ENCODE measurements around the gene FGR.
"Not testable (repeated sequence)": the region's sequence is repeated elsewhere in the genome, so short reads cannot be mapped to it uniquely, and the experiment has no call there.

FGR gene

DNA sequence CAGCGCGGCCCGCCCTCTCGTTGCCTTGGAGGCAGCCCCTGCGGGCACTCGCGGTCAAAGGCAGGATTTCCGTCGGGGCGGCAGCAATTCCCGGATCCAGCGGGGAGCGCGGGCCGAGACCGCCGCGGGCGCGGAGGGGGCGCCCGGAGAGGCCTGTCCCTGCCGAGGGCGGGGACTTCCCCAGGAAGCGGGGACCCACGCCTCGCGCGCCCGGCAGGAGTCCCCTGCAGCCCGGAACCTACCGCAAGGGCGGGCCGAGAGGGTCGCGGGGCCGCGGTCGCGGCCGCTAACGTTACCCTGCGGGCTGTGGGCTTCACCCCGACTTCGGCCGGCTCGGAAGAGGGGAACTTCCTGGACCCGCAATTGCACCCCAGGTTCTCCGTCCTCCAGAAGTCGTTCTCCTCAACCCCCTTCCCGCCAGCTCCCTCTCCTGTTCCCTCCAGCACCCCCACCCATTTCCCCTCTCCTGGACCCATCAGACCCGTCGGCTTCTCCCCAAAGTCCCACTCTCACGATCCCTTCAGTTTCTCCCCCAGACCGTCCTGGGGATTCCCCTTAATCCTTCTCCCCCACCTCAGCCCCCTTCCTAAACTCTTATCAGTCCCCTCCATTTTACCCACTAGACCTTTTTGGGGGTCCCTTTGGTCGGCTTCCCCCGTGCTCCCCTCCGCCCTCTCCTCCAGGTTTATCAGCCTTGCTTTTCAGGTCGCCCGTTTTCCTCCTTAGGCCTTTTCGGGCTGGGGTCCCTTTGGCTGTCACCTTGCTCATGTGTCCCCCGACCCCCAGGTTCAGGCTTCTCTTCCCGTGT lies 604 bp downstream of the FGR start:
- DNase-seq: no peak

DNA sequence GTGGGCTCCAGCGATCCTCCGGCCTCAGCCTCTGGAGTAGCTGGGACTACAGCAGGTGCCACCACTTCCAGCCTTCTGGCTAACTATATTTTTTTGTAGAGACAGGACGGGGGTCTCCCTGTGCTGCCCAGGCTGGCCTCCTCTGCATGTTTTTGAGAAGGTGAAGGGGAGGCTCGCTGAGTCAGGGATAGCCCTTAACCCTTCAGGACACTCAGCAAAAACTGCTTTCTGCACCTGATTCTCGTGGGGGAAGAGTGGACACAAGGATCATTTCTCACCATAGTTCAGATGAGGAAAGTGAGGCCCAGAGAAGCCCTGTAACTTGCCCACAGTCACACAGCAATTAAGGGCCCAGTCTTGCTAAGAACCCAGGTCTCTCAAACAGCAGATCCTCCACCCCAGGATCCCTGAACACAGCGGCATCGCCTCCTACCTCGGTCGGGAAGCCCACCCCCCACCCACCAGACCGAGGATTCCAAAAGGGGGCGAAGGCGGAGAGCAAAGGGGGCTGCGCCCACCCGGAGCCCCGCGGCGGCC lies 1.3 kb downstream of the FGR start:
- DNase-seq: no peak

DNA sequence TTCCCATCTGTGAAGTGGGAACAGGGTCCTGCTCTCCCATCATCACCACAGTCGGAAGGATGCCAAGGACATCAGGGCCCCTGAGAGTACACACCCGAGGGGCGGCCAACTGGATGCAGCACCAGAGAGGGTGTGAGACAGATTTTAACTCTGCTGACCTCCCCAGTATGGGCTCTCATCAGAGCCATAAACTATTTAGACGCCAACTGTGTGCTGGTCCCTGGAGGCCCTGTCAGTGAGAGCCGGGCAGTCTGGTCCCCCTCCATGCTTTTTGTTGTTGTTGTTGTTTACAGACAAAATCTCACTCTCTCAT lies 1.7 kb downstream of the FGR start:
- no peak for DNase-seq

DNA sequence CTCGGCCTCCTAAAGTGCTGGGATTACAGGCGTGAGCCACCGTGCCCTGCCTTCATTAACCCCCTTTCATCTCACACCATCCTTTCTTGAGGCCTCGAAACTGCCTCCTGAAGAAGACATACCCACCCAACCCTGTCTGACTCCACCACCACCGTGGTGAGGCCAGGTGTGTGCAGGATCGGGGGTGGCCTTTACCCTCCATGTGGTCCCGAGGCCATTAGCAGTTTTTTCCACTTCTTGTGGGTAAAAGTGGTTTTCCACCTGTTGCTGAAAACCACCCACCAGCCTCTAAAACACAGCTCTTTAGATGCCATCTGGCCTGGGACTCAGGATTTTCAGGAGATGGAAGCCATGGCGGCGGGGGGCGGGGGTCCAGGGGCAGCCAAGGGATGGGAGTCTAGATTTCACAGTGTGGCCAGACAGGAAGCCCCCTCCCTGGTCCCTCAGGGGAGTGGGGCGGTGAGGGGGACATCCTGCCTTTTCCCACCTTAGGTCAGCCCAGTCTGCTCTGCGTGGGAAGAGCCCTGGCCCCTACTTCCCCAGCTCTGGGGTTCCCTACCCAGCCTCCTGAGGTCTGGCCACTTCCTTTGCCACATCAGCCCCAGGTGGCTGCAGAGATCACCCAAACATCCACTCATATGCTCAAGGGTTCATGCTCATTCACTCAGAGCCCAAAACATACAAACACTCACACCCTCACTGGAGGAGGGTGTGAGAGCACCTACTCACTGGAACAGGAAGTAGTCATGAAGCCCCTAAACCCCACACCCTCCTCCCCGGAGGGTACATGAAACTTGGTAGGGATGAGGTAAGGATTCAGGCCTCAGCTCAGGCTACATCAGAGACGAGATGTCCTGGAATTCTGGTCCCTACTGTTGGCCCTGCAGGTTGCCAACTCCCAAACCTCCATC lies 2.3 kb downstream of the FGR start:
- no peak for DNase-seq

DNA sequence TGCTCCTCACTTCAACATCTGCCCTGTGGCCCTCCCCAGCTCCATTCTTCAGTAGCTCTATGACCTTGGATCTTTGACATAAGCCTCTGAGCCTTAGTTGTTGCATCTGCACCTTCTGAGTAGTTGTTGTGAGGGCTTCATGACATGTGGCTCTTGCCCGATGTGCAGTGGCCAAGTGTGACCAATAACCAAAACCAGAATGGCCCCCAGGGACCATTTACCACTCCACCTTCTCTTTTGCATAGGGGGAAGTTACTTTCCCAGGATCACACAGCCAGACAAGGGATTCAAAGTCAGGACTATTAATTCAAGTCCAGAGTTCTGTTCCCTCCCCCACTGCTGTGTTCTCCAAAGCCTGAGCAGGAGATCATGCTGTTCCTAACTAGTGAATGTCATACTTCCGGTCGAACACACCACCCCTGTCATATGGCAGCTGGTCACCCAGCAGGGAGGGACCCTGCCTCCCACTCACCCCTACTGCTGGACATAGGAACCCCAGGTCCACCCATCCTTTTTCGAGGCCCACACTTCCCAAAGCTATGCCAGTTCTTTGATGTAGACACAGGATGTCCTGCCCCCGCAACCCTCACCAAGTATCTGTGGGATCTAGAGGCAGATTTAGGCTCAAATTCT lies 4.0 kb downstream of the FGR start:
- DNase-seq: no peak

DNA sequence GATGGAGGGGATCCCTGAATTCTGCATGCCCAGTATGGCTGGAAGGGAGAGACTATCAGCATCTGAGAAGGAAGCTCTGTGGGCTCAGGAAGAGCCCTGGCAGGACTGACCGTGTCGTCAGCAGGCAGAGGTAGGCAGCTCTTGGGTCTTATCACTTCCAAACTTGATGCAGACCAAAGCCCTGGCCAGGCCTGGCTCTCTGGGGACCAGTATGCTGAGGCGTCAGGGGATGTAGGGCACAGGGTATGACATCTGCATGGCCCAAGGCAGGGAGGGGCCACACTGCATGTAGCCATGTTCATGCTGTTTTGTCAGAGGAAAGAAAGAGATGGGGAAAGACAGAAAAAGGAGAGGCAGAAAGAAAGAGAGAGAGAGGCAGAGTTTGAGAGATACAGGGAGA lies 6.3 kb downstream of the FGR start:
- no peak for DNase-seq

DNA sequence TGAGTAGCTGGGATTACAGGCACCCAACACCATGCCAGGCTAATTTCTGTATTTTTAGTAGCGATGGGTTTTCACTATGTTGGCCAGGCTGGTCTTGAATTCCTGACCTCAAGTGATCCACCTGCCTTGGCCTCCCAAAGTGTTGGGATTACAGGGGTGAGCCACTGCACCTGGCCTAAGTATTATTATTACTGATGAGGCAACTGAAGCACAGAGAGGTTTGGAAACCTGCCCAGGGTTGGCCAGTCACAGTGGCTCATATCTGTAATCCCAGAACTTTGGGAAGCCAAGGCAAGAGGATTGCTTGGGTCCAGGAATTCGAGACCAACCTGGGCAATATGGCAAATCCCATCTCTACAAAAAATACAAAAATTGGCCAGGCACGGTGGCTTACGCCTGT lies 7.3 kb downstream of the FGR start:
- not testable (repeated sequence) for DNase-seq

DNA sequence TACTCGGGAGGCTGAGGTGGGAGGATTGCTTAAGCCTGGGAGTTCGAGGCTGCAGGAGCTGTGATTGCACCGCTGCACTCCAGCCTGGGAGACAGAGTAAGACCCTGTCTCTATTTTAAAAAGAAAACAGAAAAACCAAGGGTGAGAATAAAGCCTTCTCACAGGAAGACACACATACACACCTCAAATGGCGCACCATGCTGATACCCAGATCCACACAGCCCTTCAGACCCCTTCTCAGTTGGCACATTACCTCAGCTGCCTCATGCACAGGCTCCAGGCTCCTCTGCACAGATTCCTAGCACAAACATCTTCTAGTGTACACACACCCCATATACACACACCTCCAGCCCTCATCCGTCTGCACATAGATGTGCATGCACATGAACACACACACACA lies 7.9 kb downstream of the FGR start:
- no peak for DNase-seq

DNA sequence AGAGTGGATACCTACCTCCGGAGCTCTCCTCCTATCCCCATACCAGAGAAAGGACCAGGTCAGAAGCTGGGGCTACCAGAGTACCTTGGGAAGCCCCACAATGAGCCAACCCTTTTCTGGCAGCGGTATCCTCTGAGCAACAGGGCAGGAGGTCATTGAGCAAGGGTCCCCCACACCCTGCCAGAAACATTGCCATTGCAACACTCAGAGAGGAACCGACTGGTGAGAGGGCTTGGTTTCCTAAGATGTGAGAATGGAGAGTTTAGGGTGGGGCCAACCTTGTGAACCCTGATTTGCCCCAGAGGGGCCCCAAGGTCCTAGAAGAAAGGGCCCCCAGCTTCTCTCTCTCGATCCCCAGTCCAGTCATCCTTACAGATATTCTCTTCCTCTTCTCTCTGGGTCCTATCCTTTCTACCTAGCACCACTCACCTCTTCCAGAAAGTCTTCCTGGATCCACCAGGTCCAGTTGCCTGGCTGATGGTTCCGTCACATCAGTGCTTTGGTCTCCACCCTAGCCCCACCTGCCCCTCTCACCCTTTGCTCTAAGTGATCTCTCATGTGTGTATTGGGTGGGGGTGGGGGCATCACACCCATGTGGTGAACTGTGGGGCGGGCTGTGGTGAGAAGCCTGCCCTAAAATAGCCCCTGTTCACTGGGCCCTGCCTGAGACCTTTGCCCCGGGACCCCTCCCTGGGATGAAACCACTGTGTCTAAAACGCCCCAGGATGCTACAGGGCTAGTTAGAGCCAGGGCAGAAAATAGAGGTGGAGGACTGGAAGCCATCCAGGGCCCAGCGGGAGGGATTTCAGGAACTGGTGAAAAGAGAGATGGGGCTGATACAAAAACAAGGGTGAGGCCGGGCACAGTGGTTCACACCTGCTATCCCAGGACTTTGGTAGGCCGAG lies 8.7 kb downstream of the FGR start:
- DNase-seq: no peak

DNA sequence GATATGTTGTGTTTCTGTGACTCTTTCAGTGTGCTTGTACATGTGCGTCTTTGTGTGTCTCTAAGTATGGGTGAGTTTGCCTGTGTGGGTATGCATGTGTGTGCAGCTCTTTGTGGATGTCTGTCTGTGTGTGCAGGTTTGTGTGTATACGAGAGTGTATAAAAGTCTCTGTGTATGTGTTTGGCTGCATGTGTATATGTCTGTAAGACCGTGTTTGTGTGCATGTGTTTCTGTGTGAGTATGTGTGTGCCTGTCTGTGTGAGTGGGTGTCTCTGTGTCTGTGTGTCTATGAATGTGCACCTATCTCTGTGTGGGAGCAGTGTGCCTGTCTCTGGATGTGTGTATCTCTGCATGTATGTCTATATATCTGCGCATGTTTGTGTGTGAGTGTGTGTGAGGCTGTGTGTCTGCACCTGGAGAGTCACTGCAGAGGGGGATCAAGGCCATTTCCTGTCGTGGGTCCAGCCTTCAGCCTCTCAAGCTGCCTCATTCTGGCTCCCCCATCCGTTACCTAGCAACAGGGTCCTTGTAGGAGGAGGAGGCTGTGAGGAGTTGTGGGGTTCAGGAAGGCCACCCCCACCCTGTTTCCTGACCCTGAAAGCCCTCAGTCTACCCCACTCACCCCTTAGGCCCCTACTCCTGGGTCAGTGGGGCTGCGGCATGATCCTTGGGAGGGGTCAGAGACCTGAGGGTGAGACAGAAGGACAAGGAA lies 10.4 kb downstream of the FGR start:
- no peak for DNase-seq

DNA sequence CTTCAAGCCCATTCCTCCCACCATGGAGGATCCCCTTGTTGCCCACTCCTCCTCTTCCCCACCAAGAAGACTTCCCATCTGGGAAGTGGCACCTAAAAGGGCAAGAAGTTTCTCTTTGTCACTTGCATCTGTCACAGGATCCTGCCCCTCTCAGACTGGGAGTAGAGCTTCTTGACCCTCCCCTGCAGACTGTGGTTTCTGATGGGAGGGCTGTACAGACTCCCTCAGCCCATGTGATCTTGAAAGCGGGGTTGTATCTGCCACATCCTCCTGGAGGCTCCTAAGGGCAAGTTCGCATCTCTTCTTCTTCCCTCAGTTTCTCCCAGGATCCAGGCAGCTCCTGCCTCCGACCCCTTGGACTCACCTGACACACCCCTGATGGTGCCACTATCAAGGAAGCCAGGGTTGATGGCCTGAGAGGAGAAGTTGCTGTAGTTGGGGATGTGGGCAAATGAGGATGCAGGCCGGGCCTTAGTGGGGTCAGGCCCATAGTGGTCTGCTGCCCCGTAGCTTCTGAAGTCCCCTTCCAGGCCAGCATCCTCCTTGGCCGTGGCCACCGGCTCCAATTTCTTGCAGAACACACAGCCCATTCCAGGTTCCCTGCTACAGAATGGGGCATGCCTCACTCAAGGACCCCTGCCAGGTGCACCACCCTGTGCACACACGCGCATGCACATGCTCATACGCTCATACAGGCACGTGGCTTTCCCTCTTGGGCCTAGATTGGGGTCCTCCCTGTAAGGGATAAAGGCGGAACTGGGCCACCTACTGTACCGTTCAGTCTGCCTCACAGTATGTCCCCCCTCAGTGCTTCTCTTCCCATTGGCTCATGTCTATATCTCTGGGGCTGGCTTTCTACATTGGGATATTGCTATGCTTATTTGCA lies 11.4 kb downstream of the FGR start:
- no peak for DNase-seq

DNA sequence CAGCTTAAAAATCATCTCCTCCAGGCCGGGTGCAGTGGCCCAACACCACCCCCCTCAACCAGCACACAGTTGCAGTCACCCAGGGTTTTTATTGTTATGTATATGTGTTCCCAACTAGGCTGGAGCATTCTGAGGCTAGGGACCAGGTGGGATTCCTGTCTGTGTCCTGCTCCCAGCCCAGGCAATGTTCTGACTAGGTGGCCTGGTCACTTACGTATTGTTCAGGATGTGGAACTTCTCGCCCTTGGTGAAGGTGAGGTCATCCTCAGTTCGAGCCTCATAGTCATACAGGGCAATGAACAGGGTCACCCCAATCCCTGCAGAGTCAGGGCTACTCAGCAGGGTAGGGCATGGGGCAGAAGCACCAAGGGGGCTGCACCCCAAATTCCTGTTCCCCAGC lies 12.2 kb downstream of the FGR start:
- no peak for DNase-seq

DNA sequence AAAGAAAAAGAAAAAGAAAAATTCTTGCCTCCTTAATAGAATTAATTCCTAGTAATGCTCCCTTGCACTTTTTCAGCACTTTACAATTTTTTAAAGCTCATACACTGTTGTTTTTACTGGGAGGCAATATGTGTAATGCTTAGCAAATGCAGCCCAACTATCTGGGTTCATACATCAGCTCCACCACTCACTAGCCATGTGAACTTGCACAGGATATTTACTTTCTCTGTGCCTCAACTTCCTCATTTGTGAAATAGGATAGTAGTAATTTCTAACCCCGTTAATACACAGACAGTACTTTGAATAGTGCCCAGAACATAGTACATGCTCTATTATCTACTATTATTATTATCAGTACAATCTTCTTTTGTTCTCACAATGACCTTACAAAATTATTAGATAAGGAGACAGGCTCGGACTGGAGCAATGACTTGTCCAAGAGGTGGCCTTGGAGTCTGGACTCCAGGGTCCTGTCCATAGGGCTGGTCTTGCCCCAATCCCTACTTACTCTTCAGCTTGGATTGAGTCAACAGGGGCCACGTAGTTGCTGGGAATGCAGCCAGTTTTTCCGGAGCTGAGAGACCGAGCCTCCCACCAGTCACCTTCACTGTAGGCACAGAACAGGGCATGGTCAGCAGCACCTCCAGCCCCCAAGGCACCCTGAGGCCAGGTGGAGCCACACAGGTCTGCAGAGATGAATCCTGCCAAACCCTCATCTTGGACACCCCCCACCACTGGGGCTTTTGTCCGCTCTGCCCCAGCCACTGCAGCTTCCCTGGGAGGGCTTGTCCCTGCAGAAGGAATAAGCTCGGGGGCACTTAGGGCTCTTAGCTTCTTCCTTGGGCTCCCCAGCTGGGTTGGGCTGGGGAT lies 13.7 kb downstream of the FGR start:
- DNase-seq: no peak

DNA sequence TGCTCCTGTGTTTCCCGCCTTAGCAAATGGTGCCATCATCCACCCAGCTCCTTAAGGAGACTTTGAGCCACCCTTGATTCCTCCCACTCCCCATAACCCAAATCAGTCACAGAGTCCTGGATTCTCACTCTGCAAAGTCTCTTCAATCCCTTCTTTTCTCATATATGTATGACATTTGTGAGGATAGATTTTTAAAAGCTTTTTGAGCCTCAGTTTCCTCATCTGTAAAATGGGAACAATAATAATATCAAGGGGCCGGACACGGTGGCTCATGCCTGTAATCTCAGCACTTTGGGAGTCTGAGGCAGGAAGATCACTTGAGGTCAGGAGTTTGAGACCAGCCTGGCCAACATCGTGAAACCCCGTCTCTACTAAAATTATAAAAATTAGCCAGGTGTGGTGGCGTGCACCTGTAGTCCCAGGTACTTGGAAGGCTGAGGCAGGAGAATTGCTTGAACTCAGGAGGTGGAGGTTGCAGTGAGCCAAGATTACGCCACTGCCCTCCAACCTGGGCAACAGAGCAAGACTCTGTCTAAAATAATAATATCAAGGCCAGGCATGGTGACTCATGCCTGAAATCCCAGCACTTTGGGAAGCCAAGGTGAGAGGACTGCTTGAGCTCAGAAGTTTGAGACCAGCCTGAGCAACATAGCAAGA lies 15.1 kb downstream of the FGR start:
- not testable (repeated sequence) for DNase-seq

DNA sequence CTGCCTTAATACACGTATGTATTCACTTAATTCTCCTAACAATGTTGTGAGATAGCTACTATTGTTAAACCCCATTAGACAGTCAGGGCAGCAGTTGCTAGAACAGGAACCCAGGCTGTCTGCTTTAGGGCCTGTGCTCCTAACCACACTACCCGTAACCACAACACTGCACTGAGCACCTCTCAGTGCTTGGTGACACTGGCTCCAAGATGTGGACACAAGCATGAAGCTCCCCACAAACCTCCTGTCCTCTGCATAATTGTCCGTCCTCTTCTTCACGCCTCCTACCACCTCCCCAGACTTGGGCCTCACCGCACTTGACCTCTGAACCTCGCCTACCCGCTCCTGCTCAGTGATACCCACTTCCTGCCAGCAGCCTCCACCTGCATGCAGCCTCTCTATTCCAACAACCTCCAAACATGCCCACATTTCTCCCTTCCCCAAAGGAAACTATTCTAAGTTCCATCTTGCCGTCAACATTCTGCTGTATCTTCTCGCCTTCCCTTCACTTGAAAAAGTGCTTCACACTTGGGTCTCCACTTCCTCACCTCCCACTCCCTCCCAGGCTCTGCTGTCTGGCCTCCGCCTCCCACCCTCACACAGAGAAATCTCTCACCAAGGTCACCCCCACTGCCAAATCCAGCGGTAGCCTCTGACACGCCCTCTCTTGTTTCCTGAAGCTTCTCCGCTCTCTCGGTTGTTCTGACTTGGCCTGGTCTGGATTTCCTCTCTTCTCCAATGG lies 16.5 kb downstream of the FGR start:
- no peak for DNase-seq

DNA sequence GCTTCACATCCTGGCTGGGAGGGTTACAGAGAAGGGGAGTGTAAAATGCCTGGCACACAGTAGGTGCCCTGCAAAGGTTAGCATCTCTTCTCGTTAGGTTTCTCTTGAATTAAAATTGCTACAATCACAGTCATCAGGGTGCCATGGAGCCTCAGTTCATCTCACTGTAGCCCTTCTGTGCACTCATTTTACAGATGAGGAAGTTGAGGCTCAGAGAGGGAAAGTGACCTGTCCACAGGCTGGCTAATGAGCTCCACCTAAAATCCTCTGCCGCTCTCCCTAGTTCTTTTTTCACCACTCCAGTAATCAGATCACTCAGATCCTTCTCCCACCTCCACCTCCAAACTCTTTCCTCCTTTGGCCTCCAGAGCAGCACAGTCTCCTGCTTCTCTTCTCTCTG lies 17.6 kb downstream of the FGR start:
- no peak for DNase-seq

DNA sequence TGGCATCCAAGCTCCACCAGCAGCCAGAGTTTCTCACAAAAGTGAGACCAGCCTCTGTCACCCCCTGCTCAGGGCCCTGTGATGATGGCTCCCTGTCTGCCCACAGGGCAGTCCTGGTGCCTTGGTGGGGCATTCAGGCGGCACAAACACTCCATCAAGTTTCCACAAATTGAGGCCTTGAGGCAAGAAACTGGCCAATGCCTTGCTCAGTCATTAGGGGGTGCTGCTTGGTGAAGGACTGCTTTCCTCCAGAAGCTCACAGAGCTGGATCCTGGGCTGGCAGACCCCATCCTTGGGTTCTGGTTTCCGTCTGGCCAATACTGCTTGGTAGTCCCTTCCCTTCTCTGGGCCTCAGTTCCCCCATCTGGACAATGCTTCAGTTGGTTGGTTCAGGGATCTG lies 18.5 kb downstream of the FGR start:
- no peak for DNase-seq
